Measurements from ENCODE around the gene MARK4. TPM values are rescaled to one million over a fixed set of nuclear protein-coding genes. Genes with fewer than 3 reads are reported as not detected.
"Not testable (repeated sequence)": the region's sequence is repeated elsewhere in the genome, so short reads cannot be mapped to it uniquely, and the experiment has no call there.

Gene MARK4
- total RNA-seq, 1 experiment from 2014 or later, result 17.9 TPM

- no peak overlapping the region for H3K9ac ChIP-seq (ENCODE audit: low read length)
- H3K9me3 ChIP-seq (ENCODE audit: low read length), result no peaks in the 10 kb centered on the region
- H3K9me2 ChIP-seq (replicated peaks; ENCODE audit: insufficient read depth, low read length), result no peaks in the 10 kb centered on the region
- H3K79me2 ChIP-seq (ENCODE audit: low read length), result no peaks in the 10 kb centered on the region
- H3K4me3 ChIP-seq (ENCODE audit: low read length), result no peak overlapping the region
- H3K27ac ChIP-seq (ENCODE audit: low read length), result no peak overlapping the region
- no peaks in the 10 kb centered on the region for H3K36me3 ChIP-seq (ENCODE audit: insufficient read depth, low read length)
- H3K4me2 ChIP-seq (ENCODE audit: low read depth, low read length, poor library complexity, severe bottlenecking), result no peak overlapping the region
- no peaks in the 10 kb centered on the region for H4K20me1 ChIP-seq (ENCODE audit: insufficient read depth, low read depth, low read length)
- no peak for DNase-seq
- H2AFZ ChIP-seq (ENCODE audit: low read length), result no peak overlapping the region
- H3K4me1 ChIP-seq (ENCODE audit: low read length), result no peaks in the 10 kb centered on the region
- no peaks in the 10 kb centered on the region for H3K27me3 ChIP-seq (ENCODE audit: low read length)
Observed at GRCh38 chr19:45306518-45307027, 55.5 kb downstream of the MARK4 start.

GRCh38 chr19:45307361-45307760 is 56.3 kb downstream of the MARK4 start:
- no peak overlapping the region for H3K27ac ChIP-seq (ENCODE audit: low read length)
- no peaks in the 10 kb centered on the region for H3K9me3 ChIP-seq (ENCODE audit: low read length)
- no peak overlapping the region for H3K9ac ChIP-seq (ENCODE audit: low read length)
- H3K79me2 ChIP-seq (ENCODE audit: low read length), result no peaks in the 10 kb centered on the region
- H4K20me1 ChIP-seq (ENCODE audit: insufficient read depth, low read depth, low read length), result no peaks in the 10 kb centered on the region
- H3K36me3 ChIP-seq (ENCODE audit: insufficient read depth, low read length), result no peaks in the 10 kb centered on the region
- H3K4me2 ChIP-seq (ENCODE audit: low read depth, low read length, poor library complexity, severe bottlenecking), result no peak overlapping the region
- H2AFZ ChIP-seq (ENCODE audit: low read length), result no peak overlapping the region
- H3K4me3 ChIP-seq (ENCODE audit: low read length), result no peak overlapping the region
- H3K4me1 ChIP-seq (ENCODE audit: low read length), result no peaks in the 10 kb centered on the region
- no peaks in the 10 kb centered on the region for H3K27me3 ChIP-seq (ENCODE audit: low read length)
- no peaks in the 10 kb centered on the region for H3K9me2 ChIP-seq (replicated peaks; ENCODE audit: insufficient read depth, low read length)
- no peak for DNase-seq

DNA sequence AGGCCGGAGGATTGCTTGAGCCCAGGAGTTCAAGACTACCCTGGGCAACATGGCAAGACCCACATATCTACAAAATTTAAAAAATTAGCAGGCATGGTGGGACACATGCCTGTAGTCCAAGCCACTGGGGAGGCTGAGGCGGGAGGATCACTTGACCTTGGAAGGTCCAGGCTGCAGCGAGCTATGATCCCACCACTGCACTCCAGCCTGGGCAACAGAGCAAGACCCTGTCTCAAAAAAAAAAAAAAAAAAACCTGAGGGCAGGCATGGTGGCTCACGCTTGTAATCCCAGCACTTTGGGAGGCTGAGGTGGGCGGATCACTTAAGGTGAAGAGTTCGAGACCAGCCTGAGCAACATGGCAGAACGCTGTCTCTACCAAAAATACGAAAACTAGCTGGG is 58.3 kb downstream of the MARK4 start:
- not testable (repeated sequence) for H3K27me3 ChIP-seq (ENCODE audit: low read length); H4K20me1 ChIP-seq (ENCODE audit: insufficient read depth, low read depth, low read length); H3K9me3 ChIP-seq (ENCODE audit: low read length); H3K9me2 ChIP-seq (replicated peaks; ENCODE audit: insufficient read depth, low read length); H3K9ac ChIP-seq (ENCODE audit: low read length); H3K4me1 ChIP-seq (ENCODE audit: low read length); H2AFZ ChIP-seq (ENCODE audit: low read length); H3K79me2 ChIP-seq (ENCODE audit: low read length); H3K27ac ChIP-seq (ENCODE audit: low read length); DNase-seq; H3K4me3 ChIP-seq (ENCODE audit: low read length); H3K36me3 ChIP-seq (ENCODE audit: insufficient read depth, low read length); H3K4me2 ChIP-seq (ENCODE audit: low read depth, low read length, poor library complexity, severe bottlenecking)

DNA sequence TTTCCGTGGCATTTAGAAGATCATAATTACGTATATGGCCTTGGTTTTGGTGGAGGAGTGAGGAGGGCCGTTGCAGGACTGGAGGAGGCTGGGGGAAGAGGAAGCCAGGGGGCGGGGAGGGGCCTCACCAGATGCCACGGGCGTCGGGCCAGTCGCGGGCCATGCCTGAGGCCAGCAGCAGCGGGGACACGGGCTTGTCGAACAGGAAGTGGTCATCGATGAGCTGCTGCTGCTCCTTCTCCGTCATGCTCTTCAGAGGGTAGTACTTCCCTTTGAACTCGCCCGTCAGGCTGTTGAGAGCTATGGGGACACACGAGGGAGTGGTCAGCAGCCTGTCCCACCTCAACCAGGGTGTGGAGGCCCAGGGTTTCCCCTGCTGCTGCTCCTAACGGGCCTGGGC is 60.5 kb downstream of the MARK4 start:
- Histone ChIP-seq H3K9me3 (ENCODE audit: low read length) (no peaks in the 10 kb centered on the region), H3K9ac (ENCODE audit: low read length) (no peak overlapping the region), H3K4me2 (ENCODE audit: low read depth, low read length, poor library complexity, severe bottlenecking) (no peak overlapping the region), H3K4me3 (ENCODE audit: low read length) (no peak overlapping the region), H3K27me3 (ENCODE audit: low read length) (no peaks in the 10 kb centered on the region), H4K20me1 (ENCODE audit: insufficient read depth, low read depth, low read length) (no peaks in the 10 kb centered on the region), H2AFZ (ENCODE audit: low read length) (no peak overlapping the region), H3K79me2 (ENCODE audit: low read length) (no peaks in the 10 kb centered on the region), H3K4me1 (ENCODE audit: low read length) (no peaks in the 10 kb centered on the region), H3K36me3 (ENCODE audit: insufficient read depth, low read length) (no peaks in the 10 kb centered on the region), H3K27ac (ENCODE audit: low read length) (no peak overlapping the region), H3K9me2 (replicated peaks; ENCODE audit: insufficient read depth, low read length) (no peaks in the 10 kb centered on the region)
- DNase-seq, result no peak

DNA sequence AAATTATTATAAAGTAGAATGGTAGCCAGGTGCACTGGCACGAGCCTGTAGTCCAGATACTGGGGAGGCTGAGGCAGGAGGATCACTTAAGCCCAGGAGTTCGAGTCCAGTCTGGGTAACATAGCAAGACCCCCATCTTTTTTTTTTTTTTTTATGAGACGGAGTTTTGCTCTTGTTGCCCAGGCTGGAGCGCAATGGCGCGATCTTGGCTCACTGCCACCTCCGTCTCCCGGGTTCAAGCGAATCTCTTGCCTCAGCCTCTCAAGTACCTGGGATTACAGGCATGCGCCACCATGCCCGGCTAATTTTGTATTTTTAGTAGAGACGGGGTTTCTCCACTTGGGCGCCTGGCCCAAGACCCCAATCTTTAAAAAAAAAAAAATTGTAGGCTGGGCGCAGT is 61.2 kb downstream of the MARK4 start:
- not testable (repeated sequence) for H4K20me1 ChIP-seq (ENCODE audit: insufficient read depth, low read depth, low read length); H3K9ac ChIP-seq (ENCODE audit: low read length); DNase-seq; H3K27ac ChIP-seq (ENCODE audit: low read length); H3K4me2 ChIP-seq (ENCODE audit: low read depth, low read length, poor library complexity, severe bottlenecking); H3K9me3 ChIP-seq (ENCODE audit: low read length); H2AFZ ChIP-seq (ENCODE audit: low read length); H3K79me2 ChIP-seq (ENCODE audit: low read length); H3K4me1 ChIP-seq (ENCODE audit: low read length); H3K4me3 ChIP-seq (ENCODE audit: low read length); H3K9me2 ChIP-seq (replicated peaks; ENCODE audit: insufficient read depth, low read length); H3K27me3 ChIP-seq (ENCODE audit: low read length); H3K36me3 ChIP-seq (ENCODE audit: insufficient read depth, low read length)

DNA sequence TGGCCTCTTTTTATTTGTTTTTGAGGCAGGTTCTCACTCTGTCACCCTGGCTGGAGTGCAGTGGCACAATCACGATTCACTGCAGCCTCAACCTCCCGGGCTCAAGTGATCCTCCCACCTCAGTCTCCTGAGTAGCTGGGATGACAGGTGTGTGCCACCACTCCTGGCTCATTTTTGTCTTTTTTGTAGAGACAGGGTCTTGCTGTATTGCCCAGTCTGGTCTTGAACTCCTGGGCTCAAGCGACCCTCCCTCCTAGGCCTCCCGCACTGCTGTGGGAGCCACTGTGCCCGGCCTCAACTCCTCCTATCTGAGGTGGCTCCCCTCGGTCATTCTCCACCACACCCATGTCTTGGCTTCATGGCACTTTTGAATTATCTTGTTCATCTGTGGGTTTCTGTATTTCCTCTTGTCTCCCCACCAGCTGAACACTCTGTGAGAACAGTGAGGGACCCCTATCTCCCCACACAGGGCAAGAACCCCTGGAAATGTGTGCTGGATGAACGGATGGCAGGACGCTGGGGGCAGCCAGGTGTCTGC is 63.7 kb downstream of the MARK4 start:
- Histone ChIP-seq H3K4me1 (ENCODE audit: low read length) (no peaks in the 10 kb centered on the region), H2AFZ (ENCODE audit: low read length) (no peak overlapping the region), H3K9ac (ENCODE audit: low read length) (no peak overlapping the region), H3K36me3 (ENCODE audit: insufficient read depth, low read length) (no peaks in the 10 kb centered on the region), H3K27me3 (ENCODE audit: low read length) (no peaks in the 10 kb centered on the region), H3K4me2 (ENCODE audit: low read depth, low read length, poor library complexity, severe bottlenecking) (no peak overlapping the region), H4K20me1 (ENCODE audit: insufficient read depth, low read depth, low read length) (no peaks in the 10 kb centered on the region), H3K79me2 (ENCODE audit: low read length) (no peaks in the 10 kb centered on the region), H3K27ac (ENCODE audit: low read length) (no peak overlapping the region), H3K9me3 (ENCODE audit: low read length) (no peaks in the 10 kb centered on the region), H3K9me2 (replicated peaks; ENCODE audit: insufficient read depth, low read length) (no peaks in the 10 kb centered on the region), H3K4me3 (ENCODE audit: low read length) (no peak overlapping the region)
- DNase-seq, result no peak

DNA sequence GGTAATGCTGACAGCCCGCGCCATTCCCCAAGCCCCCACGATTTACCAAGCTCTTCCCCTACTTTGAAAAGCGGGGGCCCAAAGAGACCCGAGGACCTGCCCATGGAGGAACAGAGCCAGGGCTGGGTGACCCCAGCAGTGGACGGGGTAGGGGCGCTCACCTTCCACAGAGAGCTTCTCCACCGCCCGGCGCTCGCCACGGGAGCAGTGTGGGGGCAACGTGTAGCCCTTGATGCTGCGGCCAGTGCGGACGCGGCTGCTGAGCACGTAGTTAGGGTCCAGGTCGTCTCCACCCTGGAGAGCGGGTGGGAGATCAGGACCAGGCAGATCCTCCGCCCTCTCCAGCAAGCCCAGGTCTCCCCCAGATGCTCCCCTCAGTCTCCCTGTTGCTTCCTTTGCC is 64.2 kb downstream of the MARK4 start:
- Histone ChIP-seq H3K9me3 (ENCODE audit: low read length) (no peaks in the 10 kb centered on the region), H3K9me2 (replicated peaks; ENCODE audit: insufficient read depth, low read length) (no peaks in the 10 kb centered on the region), H3K27ac (ENCODE audit: low read length) (no peak overlapping the region), H3K36me3 (ENCODE audit: insufficient read depth, low read length) (no peaks in the 10 kb centered on the region), H2AFZ (ENCODE audit: low read length) (no peak overlapping the region), H3K4me1 (ENCODE audit: low read length) (no peaks in the 10 kb centered on the region), H3K79me2 (ENCODE audit: low read length) (no peaks in the 10 kb centered on the region), H3K9ac (ENCODE audit: low read length) (no peak overlapping the region), H4K20me1 (ENCODE audit: insufficient read depth, low read depth, low read length) (no peaks in the 10 kb centered on the region), H3K4me2 (ENCODE audit: low read depth, low read length, poor library complexity, severe bottlenecking) (no peak overlapping the region), H3K4me3 (ENCODE audit: low read length) (no peak overlapping the region), H3K27me3 (ENCODE audit: low read length) (no peaks in the 10 kb centered on the region)
- DNase-seq, result no peak

DNA sequence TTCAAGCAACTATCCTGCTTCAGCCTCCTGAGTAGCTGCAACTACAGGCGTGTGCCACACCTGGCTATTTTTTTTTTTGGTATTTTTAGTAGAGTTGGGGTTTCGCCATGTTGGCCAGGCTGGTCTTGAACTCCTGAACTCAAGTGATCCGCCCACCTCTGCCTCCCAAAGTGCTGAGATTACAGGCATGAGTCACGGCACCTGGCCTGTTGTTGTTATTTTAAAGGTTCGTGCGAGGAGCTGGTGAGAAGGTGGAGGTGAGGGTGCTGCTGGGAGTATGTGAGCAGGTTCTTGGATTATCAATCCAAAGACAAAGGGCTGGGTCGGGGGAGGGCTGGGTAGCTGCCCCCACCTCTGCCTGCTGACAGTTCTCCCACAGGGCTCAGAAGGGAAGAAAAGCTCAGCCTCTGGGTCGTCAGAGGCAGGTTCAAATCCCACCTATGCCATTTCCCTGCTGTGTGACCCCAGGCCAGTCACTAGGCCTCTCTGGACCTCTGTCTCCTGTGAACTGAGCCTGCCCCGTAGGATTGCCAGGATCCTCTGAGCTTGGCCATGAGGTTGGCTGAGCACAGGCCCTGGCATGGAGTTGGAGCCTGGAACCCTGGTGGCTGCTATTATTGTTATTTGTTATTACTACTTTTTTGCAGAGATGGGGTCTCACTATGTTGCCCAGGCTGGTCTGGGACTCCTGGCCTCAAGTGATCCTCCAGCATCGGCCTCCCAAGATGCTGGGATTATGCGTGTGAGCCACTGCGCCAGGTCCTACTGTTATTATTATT is 70.1 kb downstream of the MARK4 start:
- H3K4me2 ChIP-seq (ENCODE audit: low read depth, low read length, poor library complexity, severe bottlenecking), result no peak overlapping the region
- H3K9me3 ChIP-seq (ENCODE audit: low read length), result no peaks in the 10 kb centered on the region
- no peak overlapping the region for H2AFZ ChIP-seq (ENCODE audit: low read length)
- H3K4me1 ChIP-seq (ENCODE audit: low read length), result no peaks in the 10 kb centered on the region
- no peaks in the 10 kb centered on the region for H3K9me2 ChIP-seq (replicated peaks; ENCODE audit: insufficient read depth, low read length)
- H3K4me3 ChIP-seq (ENCODE audit: low read length), result no peak overlapping the region
- H3K27ac ChIP-seq (ENCODE audit: low read length), result no peak overlapping the region
- no peaks in the 10 kb centered on the region for H3K36me3 ChIP-seq (ENCODE audit: insufficient read depth, low read length)
- no peak overlapping the region for H3K9ac ChIP-seq (ENCODE audit: low read length)
- no peaks in the 10 kb centered on the region for H3K27me3 ChIP-seq (ENCODE audit: low read length)
- H4K20me1 ChIP-seq (ENCODE audit: insufficient read depth, low read depth, low read length), result no peaks in the 10 kb centered on the region
- H3K79me2 ChIP-seq (ENCODE audit: low read length), result no peaks in the 10 kb centered on the region
- no peak for DNase-seq
